Activated T-cell treated with anti-CD3 and anti-CD28 coated beads for 48 hours (primary cell): ENCODE measurements around the gene ZNRF3.
"Not testable (repeated sequence)": the region's sequence is repeated elsewhere in the genome, so short reads cannot be mapped to it uniquely, and the experiment has no call there.

ENCODE experiments used
- DNase-seq: peaks from one replicate; pipeline ENCODE4 v3.0.0-alpha.2; 2020; ENCODE audit warnings: low read depth

Gene ZNRF3

GRCh38 chr22:28884747-28885350 is 1.5 kb downstream of the ZNRF3 start:
- no peak for DNase-seq

- DNase-seq, result no peak
These were observed 2.6 kb downstream of the ZNRF3 start for GRCh38 chr22:28885939-28886338.

DNA sequence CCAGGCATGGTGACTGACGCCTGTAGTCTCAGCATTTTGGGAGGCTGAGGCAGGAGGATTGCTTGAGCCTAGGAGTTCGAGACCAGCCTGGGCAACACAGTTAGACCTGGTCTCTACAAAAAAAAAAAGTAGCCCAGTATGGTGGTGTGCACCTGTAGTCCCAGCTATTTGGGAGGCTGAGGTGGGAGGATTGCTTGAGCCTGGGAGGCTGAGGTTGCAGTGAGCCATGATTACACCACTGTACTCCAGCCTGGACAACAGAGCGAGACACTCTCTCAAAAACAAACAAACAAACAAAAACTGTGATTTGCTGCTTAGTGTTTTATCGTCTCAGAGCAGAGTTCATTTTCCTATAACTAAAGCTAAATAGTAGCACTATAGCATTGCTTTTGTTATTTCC is 3.3 kb downstream of the ZNRF3 start:
- not testable (repeated sequence) for DNase-seq

- no peak for DNase-seq
These were observed 4.5 kb downstream of the ZNRF3 start for GRCh38 chr22:28887725-28888459.

DNA sequence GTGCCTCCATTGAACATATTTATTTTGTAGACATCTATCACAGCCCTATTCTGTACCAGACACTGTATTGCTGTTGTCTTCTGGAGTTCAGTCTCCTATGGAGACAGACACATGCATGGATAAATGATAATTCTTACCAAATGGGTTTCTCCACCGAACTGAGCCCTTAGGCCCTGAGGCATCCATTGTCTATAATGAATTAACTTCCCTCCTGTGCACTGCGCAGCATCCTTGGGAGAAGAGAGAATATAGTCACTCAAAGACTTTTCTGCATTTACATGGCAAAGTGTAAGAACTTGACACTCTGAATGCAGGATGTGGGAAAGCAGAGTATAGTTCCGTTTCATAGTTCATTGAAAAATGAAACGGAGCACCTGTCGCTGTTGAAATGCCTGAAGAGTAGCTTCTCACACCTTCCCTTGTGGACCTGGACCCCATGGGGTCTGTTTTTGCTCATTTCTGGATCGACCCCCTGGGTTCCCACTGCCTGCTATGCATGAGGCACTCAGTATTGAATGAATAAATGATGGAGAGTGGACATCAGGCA is 6.2 kb downstream of the ZNRF3 start:
- no peak for DNase-seq

- DNase-seq, result no peak
These were observed 7.9 kb downstream of the ZNRF3 start for GRCh38 chr22:28891156-28891733.

DNA sequence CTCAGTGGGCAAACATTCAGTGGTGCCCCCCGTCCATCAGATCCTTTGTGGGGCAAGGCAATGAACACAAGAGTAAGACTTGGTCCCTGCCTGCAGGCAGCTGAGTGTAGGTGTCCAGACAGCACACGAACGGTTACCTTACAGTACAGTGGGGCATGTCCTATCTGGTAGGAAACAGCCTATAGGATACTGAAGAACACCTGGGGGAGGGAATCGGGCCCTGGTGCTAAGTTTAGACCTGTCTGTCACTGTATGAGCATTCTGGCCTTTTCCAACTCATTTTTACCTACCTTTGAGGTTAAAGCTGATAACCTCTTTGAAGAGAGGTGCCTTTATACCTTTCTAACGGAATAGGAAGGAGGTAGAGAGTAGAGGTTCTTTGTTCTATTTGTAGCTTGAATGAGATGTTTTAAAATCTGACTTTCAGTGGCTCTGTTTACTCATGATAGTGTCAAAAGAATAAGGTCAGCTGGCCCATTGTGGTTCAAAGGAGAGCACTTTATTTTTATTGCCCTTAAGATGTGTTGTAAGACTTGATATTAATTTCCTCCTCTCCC is 8.9 kb downstream of the ZNRF3 start:
- DNase-seq, result no peak

DNA sequence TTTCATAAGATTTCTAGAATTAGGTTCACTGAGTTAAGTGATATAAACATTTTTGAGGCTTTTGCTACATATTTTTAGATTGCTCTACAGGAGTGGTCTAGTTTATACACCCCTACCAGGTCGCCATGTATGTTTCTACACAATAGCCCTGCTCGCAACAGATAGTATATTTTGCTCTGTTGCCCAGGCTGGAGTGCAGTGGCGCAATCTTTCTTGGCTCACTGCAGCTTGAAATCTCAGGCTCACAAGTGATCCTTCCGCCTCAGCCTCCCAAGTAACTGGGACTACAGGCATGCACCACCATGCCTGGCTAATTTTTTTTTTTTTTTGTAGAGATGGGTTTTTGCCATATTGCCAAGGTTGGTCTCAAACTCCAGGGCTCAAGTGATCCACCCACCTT is 10.4 kb downstream of the ZNRF3 start:
- no peak for DNase-seq

GRCh38 chr22:28894334-28894733 is 11.0 kb downstream of the ZNRF3 start:
- no peak for DNase-seq

- DNase-seq, result no peak
These were observed 11.4 kb downstream of the ZNRF3 start for GRCh38 chr22:28894807-28895206.

- DNase-seq, result no peak
These were observed 13.2 kb downstream of the ZNRF3 start for GRCh38 chr22:28896611-28897010.

GRCh38 chr22:28898233-28898629 is 14.9 kb downstream of the ZNRF3 start:
- no peak for DNase-seq

GRCh38 chr22:28899199-28899853 is 16.0 kb downstream of the ZNRF3 start:
- DNase-seq, result no peak

DNA sequence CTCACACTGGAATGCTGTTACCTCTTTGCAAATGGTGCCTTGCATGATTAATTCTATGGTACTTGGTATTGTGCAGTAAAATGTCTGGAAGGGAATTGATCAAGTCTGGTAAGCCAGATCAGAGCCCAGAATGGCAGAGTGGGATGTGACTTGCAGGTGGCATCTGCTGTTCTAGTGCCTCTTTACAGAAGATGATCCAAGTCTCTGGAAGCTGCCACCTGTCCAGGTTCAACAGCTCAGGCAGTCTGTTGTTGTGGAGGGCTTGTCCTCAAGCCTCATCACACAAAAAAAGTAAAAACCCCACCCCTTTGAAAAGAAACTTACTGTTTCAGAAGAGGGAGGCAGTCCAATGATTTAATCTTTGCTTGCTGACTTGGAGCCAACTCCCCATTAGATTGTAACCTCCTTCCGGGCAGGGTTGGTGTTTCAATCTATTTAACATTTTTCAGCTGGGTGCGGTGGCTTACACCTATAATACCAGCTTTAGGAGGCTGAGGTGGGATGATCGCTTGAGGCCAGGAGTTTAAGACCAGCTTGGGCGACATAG is 17.1 kb downstream of the ZNRF3 start:
- no peak for DNase-seq

GRCh38 chr22:28902490-28902889 is 19.1 kb downstream of the ZNRF3 start:
- no peak for DNase-seq

GRCh38 chr22:28903080-28903479 is 19.7 kb downstream of the ZNRF3 start:
- DNase-seq, result no peak

DNA sequence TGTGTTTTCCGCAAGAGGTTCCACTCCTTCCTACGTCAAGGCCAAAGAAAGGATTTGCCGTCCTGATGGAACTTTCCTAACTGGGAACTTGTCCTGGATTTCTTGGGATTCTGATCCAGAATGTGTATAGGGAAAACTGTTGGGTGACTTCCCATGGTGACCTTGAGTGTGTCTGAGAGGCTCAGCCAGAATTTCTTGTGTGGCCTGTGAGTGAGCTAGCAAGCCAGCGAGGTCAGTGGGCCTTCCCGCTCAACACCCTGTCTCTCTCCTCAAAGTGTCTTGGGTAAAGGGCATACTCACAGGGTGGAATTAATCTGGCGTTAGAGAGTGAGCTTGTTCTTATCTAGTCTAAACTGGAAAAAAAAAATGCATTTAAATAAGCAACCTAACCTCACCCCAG is 20.4 kb downstream of the ZNRF3 start:
- DNase-seq, result no peak

GRCh38 chr22:28904211-28904896 is 21.0 kb downstream of the ZNRF3 start:
- no peak for DNase-seq

GRCh38 chr22:28905256-28905832 is 22.0 kb downstream of the ZNRF3 start:
- no peak for DNase-seq

DNA sequence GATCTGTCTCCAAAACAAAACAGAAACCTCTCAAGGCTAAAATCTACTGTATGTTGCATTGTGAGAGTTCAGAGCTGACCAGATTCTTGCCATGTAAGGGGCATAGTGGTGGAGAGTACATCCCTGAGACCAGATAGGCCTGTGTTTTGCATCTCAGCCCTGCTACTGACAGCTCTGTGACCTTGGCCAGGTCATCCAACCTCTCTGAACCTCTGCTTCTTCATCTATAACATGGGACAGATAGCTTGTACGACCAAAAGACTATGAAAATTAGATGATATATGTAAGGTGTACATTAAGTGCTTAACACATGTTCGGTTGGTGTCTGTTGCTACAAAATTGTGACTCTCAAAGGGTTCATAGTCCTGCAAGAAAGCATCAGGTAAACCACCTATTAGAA is 22.9 kb downstream of the ZNRF3 start:
- no peak for DNase-seq

- peak; percentile 67 for DNase-seq
These were observed 24.1 kb downstream of the ZNRF3 start for GRCh38 chr22:28907311-28908008.
